ENCODE results near the gene CCNG1. TPM values are rescaled to one million over a fixed set of nuclear protein-coding genes. Genes with fewer than 3 reads are reported as not detected.
"Not testable (repeated sequence)": the region's sequence is repeated elsewhere in the genome, so short reads cannot be mapped to it uniquely, and the experiment has no call there.

Gene CCNG1
- total RNA-seq, 1 experiment from 2014 or later = 130 TPM

- intact Hi-C loops (cut with micrococcal nuclease; ENCODE audit: unreplicated experiment) = loop anchor here (5.0 kb wide), 4 partner anchors 47 to 1557 kb away; no protein-coding TSS in a partner anchor
- Histone ChIP-seq H3K9me3 (ENCODE audit: low read depth, low read length, poor library complexity, severe bottlenecking) (no peaks in the 10 kb centered on the region), H3K27me3 (replicated peaks; ENCODE audit: insufficient read depth, low read depth, low read length, poor library complexity) (no peaks in the 10 kb centered on the region), H3K4me1 (ENCODE audit: insufficient read depth, low read length, poor library complexity, severe bottlenecking) (peaks cover 15% of the 10 kb centered on the region), H3K27ac (ENCODE audit: low read depth, low read length, poor library complexity, severe bottlenecking) (no peak overlapping the region), H3K36me3 (ENCODE audit: insufficient read depth, low read length, poor library complexity, severe bottlenecking) (no peaks in the 10 kb centered on the region), H3K4me3 (ENCODE audit: low read depth, low read length, poor library complexity, severe bottlenecking) (no peak overlapping the region)
- ChIA-PET POLR2A (ENCODE audit: low non-redundant PET) (no interaction called here), CTCF (no interaction called here)
- BruUV-seq (replicated peaks) = no TSS peak
- no peak for DNase-seq (ENCODE audit: low spot score)
- TF ChIP-seq CTCF (conservative IDR thresholded peaks at IDR 0.05; ENCODE audit: low read depth, low read length) (no peak), EZH2 (IDR thresholded peaks at IDR 0.05; ENCODE audit: borderline replicate concordance, low read depth, low read length, poor library complexity, severe bottlenecking) (no peak)
Measured at GRCh38 chr5:163409384-163409783, 28.0 kb upstream of the CCNG1 start.

GRCh38 chr5:163410505-163410904, 26.9 kb upstream of the CCNG1 start:
- TF ChIP-seq EZH2 (IDR thresholded peaks at IDR 0.05; ENCODE audit: borderline replicate concordance, low read depth, low read length, poor library complexity, severe bottlenecking) (no peak), CTCF (conservative IDR thresholded peaks at IDR 0.05; ENCODE audit: low read depth, low read length) (no peak)
- ChIA-PET CTCF (no interaction called here), POLR2A (ENCODE audit: low non-redundant PET) (no interaction called here)
- Histone ChIP-seq H3K4me1 (ENCODE audit: insufficient read depth, low read length, poor library complexity, severe bottlenecking) (peaks cover 15% of the 10 kb centered on the region), H3K27ac (ENCODE audit: low read depth, low read length, poor library complexity, severe bottlenecking) (no peak overlapping the region), H3K27me3 (replicated peaks; ENCODE audit: insufficient read depth, low read depth, low read length, poor library complexity) (no peaks in the 10 kb centered on the region), H3K4me3 (ENCODE audit: low read depth, low read length, poor library complexity, severe bottlenecking) (no peak overlapping the region), H3K36me3 (ENCODE audit: insufficient read depth, low read length, poor library complexity, severe bottlenecking) (no peaks in the 10 kb centered on the region), H3K9me3 (ENCODE audit: low read depth, low read length, poor library complexity, severe bottlenecking) (no peaks in the 10 kb centered on the region)
- no TSS peak for BruUV-seq (replicated peaks)
- intact Hi-C loops (cut with micrococcal nuclease; ENCODE audit: unreplicated experiment) = no loop called here
- no peak for DNase-seq (ENCODE audit: low spot score)

- POLR2A ChIA-PET (ENCODE audit: low non-redundant PET); DNase-seq (ENCODE audit: low spot score); H3K27me3 ChIP-seq (replicated peaks; ENCODE audit: insufficient read depth, low read depth, low read length, poor library complexity); H3K9me3 ChIP-seq (ENCODE audit: low read depth, low read length, poor library complexity, severe bottlenecking); CTCF ChIA-PET; BruUV-seq (replicated peaks); H3K4me1 ChIP-seq (ENCODE audit: insufficient read depth, low read length, poor library complexity, severe bottlenecking); intact Hi-C loops (cut with micrococcal nuclease; ENCODE audit: unreplicated experiment); H3K4me3 ChIP-seq (ENCODE audit: low read depth, low read length, poor library complexity, severe bottlenecking); H3K36me3 ChIP-seq (ENCODE audit: insufficient read depth, low read length, poor library complexity, severe bottlenecking); H3K27ac ChIP-seq (ENCODE audit: low read depth, low read length, poor library complexity, severe bottlenecking): not testable (repeated sequence)
Measured at GRCh38 chr5:163415673-163416072, 21.7 kb upstream of the CCNG1 start.

- Histone ChIP-seq H3K27ac (ENCODE audit: low read depth, low read length, poor library complexity, severe bottlenecking) (no peak overlapping the region), H3K27me3 (replicated peaks; ENCODE audit: insufficient read depth, low read depth, low read length, poor library complexity) (no peaks in the 10 kb centered on the region), H3K36me3 (ENCODE audit: insufficient read depth, low read length, poor library complexity, severe bottlenecking) (no peaks in the 10 kb centered on the region), H3K4me3 (ENCODE audit: low read depth, low read length, poor library complexity, severe bottlenecking) (no peak overlapping the region), H3K9me3 (ENCODE audit: low read depth, low read length, poor library complexity, severe bottlenecking) (no peaks in the 10 kb centered on the region), H3K4me1 (ENCODE audit: insufficient read depth, low read length, poor library complexity, severe bottlenecking) (no peaks in the 10 kb centered on the region)
- DNase-seq (ENCODE audit: low spot score) = no peak
- ChIA-PET POLR2A (ENCODE audit: low non-redundant PET) (no interaction called here), CTCF (no interaction called here)
- no TSS peak for BruUV-seq (replicated peaks)
- intact Hi-C loops (cut with micrococcal nuclease; ENCODE audit: unreplicated experiment) = no loop called here
- TF ChIP-seq CTCF (conservative IDR thresholded peaks at IDR 0.05; ENCODE audit: low read depth, low read length) (no peak), EZH2 (IDR thresholded peaks at IDR 0.05; ENCODE audit: borderline replicate concordance, low read depth, low read length, poor library complexity, severe bottlenecking) (no peak)
Measured at GRCh38 chr5:163424836-163425235, 12.6 kb upstream of the CCNG1 start.

- H3K27ac ChIP-seq (ENCODE audit: low read depth, low read length, poor library complexity, severe bottlenecking); BruUV-seq (replicated peaks); H3K27me3 ChIP-seq (replicated peaks; ENCODE audit: insufficient read depth, low read depth, low read length, poor library complexity); H3K4me3 ChIP-seq (ENCODE audit: low read depth, low read length, poor library complexity, severe bottlenecking); CTCF ChIA-PET; intact Hi-C loops (cut with micrococcal nuclease; ENCODE audit: unreplicated experiment); DNase-seq (ENCODE audit: low spot score); POLR2A ChIA-PET (ENCODE audit: low non-redundant PET); H3K9me3 ChIP-seq (ENCODE audit: low read depth, low read length, poor library complexity, severe bottlenecking); H3K36me3 ChIP-seq (ENCODE audit: insufficient read depth, low read length, poor library complexity, severe bottlenecking); H3K4me1 ChIP-seq (ENCODE audit: insufficient read depth, low read length, poor library complexity, severe bottlenecking): not testable (repeated sequence)
Measured at GRCh38 chr5:163426128-163426527, 11.3 kb upstream of the CCNG1 start.
